Measurements from ENCODE around the gene NEB.

Gene NEB

DNA sequence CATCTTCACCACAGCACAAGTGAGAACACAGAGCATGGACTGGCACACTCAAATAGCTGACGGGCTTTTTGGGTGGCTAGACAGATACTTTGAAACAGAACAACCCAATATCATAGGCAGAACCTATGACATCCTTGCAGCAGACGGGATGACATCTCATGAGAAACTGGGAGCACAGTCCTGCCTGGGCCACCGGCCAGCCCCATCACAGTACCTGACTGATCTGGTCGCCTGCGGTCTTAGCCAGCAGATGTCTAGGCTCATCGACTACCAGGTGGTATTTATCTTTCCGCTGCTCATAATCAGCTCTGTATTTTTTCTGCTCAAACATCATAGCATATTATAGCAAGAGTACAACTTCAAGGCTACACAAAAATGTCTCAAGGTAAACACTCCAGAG is 200.3 kb downstream of the NEB start:
- no peak for DNase-seq

DNA sequence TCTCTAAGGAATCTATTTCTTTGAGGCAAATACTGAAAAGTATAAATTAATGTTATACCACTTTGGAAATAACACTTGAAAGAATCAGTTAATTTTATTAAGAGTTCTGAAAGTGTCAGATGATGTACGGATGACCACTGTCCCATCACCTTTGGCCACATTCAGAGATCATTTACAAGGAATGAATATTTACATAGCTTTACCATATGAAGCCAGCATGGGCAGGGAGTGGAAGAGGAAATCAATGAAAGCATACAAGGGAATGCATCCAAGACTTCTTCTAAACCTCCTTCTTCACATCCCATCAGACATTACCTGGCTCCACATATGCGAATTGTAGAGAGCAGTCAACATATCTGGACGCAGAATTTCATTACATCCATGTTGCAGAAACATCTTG is 201.1 kb downstream of the NEB start:
- no peak for DNase-seq

DNA sequence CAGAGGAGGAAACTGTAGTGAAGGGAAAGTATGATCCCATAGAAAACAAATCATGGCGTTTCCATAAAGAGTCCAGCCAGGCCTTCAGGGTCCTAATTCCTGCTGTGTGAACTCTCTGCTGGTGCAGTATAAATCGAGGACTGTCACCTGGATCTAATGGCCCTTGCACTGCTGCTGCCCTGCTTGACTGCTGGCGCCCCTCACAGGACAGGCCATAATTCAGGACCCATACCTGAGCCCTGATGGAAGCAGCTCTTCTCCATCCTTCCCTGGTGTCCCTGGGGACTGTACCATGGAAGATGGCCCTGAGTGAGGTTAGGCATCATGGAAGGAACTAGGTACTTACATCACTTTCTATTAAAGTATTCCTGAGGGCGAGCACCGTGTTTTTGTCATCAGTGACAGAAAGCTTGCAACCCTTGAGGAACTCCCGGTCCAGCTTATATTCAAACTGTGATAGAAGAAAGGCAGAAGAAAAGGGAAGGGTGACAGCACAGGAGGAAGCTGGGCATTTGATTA is 207.6 kb downstream of the NEB start:
- DNase-seq, result no peak

DNA sequence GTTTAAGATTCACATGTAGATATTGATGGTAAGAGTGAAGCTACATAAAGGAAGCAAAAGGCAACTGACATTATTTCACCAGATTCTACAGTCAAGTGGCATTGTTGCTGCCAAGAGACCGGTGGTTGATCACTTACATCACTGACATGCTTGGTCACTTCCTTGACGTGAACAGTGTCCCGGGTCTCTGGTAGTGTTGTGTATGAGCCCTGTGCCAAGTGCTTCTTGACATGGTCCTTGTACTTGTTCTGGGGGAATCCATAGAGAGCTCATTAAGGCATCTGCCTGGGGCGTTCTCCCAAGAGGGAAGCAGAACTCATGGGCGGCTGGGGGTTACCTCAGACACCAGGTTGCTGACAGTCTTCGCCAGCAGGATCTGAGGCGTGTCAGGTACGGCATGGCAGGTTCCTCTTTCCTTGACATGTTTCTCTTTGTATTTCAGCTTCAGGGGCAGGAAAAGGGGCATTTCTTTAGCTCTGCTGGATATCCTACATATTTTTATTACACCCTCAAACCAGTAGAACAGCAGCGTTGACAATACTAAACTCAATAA is 208.4 kb downstream of the NEB start:
- no peak for DNase-seq

DNA sequence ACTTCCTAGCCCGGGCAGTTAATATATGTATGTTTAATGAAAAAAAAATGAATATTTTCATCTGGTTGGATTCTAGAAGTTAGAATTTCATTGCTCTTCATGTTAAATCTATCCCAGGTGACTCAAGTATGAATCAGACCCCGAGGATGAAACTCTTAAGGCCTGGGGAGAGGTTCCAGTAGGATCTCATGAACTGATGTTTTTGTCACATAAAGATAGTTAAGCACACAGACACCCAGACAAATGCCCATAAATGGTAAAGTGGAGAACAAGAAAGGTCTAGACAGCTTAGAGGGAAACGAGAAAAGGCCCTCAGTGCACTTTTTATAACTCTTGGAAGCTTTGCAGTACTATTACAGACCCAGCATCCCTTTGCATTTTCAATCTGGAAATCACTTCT is 210.4 kb downstream of the NEB start:
- no peak for DNase-seq

DNA sequence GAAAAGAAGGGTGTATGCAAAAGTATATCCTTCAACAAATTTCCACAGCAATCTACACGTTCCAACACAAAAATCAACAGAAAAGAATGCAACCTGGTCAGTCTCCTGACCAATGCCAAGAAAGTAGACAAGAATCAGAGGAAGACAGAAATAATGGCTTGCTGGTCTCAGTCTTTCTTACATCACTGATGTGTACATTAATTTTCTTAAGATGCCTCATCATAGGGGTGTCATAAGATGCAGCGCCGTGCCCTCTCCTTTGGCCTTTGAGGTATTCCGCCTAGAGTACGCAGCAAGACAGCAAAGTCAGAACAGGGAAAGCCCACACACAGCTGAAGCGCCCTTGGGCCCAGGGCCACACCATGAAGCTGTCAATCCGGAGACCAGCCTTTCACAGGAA is 211.7 kb downstream of the NEB start:
- no peak for DNase-seq

DNA sequence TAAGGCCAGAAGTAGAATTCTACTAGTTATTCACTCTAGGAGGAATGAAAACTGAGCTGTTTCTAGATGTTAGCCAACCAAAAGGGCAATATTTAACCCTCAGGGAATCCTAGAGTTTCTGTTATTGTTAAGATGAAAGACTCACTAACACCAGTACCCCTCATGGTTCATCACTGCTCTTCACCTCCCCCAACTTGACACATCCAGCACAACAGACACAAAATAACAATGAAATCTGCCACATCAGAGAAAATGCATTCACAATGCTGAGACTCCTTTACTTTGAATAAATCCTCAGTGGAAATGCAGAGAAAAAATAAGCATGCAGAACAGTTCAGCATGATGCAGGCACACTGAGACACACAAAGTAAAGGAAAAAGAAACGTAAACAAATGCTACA is 213.3 kb downstream of the NEB start:
- no peak for DNase-seq

GRCh38 chr2:151518802-151519201 is 215.5 kb downstream of the NEB start:
- no peak for DNase-seq

- DNase-seq, result no peak
These were observed 225.8 kb downstream of the NEB start for GRCh38 chr2:151508519-151508918.

- no peak for DNase-seq
These were observed 228.1 kb downstream of the NEB start for GRCh38 chr2:151506170-151506569.

- DNase-seq, result no peak
These were observed 236.1 kb downstream of the NEB start for GRCh38 chr2:151498178-151498577.

DNA sequence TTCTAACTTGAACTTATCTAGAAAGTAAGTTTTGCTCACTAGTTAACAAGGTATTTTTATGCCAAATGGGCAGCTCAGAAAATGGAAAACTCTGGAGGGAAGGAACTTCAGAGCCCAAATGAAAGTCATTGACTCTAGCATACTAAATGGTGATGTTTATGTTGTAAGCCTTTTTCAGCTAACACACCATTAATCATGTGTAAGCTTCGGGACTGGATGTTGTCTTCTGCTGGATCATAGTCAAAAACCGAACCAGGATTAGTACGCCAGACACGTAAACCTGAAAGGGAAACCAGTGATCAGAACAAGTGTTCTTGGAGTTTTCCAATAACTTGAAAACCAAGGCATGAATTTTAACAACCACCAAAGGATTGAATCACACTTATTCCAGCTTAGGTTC is 242.8 kb downstream of the NEB start:
- DNase-seq, result no peak

GRCh38 chr2:151490276-151490675 is 244.0 kb downstream of the NEB start:
- DNase-seq, result no peak

DNA sequence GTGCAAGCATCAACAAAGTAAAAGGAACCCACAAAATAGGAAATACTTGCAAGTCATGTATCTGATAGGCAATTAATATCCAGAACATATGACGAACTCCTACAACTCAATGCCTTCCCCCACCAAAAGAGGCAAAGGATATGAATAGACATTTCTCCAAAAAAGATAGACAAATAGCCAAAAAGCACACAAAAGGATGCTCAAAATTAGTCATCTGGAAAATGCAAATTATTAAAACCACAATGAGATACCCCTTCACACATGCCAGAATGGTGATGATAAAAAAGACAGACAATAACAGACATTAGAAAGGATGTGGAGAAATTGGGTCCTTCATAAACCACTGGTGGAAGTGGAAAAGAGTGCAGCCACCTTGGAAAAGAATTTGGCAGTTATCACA is 248.2 kb downstream of the NEB start:
- no peak for DNase-seq

GRCh38 chr2:151484100-151484499 is 250.2 kb downstream of the NEB start:
- no peak for DNase-seq

DNA sequence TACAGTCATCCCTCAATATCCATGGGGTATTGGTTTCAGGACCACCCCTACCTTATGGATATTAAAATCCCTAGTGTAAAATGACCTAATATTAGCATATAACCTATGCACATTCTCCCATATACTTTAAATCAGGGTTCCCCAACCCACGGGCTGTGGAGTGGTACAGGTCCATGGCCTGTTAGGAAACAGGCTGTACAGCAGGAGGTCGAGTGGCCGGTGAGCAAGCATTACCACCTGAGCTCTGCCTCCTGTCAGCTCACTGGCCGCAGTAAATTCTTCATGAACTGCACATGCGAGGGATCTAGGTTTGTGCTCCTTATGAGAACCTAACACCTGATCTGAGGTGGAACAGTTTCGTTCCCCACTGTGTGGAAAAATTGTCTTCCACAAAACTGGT is 250.7 kb downstream of the NEB start:
- DNase-seq, result no peak

DNA sequence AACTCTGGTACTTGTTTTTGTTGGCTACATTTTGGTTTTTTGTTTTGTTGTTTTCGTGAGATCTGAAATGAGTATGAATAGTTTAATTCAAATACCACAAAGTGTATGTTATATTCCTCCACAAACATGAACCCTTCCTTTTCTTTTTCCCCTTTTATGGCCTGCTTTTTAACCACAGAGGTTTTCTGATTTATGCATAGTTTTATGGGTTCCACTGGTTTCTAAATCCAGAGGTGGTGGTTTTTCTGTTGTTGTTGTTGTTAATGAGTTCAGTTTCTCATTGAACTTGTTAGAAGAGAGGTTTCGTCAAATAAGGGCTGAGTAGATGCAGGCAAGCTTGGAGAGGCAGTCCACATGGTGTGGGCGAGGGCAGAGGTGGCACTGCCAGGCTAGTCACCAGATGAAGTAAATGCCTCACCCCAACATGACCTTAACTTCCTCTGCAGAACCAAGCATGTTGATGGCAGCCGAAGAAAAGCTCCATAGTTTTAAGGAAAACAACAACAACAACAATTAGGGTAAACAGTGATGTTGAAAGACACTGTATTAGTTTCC is 252.0 kb downstream of the NEB start:
- no peak for DNase-seq

GRCh38 chr2:151481744-151482143 is 252.5 kb downstream of the NEB start:
- no peak for DNase-seq

DNA sequence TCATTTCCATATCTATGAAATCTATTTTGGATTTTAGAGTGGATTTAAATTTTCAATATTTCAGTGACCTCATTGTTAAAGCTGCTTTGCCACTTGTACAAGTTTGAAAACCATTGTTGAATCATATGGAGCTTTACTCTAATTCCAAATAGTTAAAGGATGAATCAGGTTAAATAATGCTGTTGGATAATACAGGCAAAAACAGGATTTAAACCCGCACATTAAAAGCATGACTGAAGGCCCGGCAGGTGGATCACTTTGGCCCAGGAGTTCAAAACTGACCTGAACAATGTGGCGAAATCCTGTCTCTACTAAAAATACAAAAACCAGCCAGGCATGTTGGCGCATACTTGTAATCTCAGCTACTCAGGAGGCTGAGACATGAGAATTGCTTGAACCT is 256.3 kb downstream of the NEB start:
- no peak for DNase-seq

DNA sequence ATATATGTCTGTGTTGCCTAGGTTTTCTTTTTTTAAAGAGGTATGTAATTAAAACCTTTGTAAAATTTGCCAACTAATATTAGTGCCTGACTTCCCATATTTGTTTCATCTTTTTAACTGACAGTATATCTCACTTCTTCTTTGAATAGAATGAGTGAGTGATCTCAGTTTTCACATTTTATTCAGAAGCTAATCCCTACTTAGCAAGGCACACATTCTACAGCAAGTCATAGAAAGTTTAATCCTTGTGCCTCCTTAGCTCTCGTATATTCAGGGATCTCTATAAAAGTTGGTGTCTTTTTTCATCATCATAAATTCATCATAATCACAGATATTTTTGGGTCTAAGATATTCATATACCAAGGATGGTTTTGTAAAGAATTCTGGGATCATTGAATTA is 258.0 kb downstream of the NEB start:
- DNase-seq, result no peak

- DNase-seq, result no peak
These were observed 259.2 kb downstream of the NEB start for GRCh38 chr2:151475071-151475470.

GRCh38 chr2:151472966-151473365 is 261.3 kb downstream of the NEB start:
- DNase-seq, result no peak

- DNase-seq, result no peak
These were observed 263.7 kb downstream of the NEB start for GRCh38 chr2:151470556-151470955.

GRCh38 chr2:151465771-151466170 is 268.5 kb downstream of the NEB start:
- DNase-seq, result no peak

GRCh38 chr2:151459358-151459757 is 274.9 kb downstream of the NEB start:
- DNase-seq, result no peak

Data from NCI-H510A (cell line).